ENCODE results near the gene MTFR2.
"Not testable (repeated sequence)": the region's sequence is repeated elsewhere in the genome, so short reads cannot be mapped to it uniquely, and the experiment has no call there.

The MTFR2 gene

DNA sequence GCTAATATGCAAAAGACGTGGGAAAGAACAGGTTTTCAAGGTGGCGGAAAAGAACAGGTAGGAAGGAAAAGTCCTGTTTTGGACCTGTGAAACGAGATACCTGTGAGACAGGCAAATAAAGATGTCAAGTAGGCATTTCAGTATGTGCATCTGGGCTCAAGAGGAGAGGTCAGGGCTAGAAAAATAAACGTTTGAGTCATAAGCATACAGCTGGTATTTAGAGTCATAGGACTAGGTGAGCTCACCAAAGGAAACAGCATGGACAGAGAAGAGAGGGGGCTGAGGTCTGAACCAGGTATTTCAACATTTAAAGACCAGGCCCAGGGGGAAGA is 14.9 kb downstream of the MTFR2 start:
- no peak for DNase-seq (ENCODE audit: low read depth in 2 of 2)

DNA sequence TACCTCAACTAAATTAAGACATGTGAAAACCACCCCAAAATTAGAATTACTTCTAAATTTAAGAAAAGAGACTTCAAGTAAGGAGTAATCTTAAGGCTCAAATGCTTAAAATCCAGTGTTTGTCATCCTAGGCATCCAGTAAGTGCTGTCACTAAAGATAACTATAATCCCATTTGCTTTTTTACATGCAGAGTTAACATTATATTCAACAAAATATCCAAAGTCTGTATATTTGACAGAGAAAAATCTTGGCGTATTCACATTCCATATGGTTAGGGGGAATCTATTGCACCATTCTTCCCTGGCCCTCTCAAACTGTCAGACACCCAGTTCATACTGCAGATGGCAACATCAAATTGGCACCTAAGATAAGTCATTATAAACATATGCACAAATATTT is 17.4 kb downstream of the MTFR2 start:
- DNase-seq (ENCODE audit: low read depth in 2 of 2): no peak

- no peak for DNase-seq (ENCODE audit: low read depth in 2 of 2)
These were observed 19.8 kb downstream of the MTFR2 start for GRCh38 chr6:136230219-136230853.

GRCh38 chr6:136228814-136229213 is 21.3 kb downstream of the MTFR2 start:
- no peak for DNase-seq (ENCODE audit: low read depth in 2 of 2)

DNA sequence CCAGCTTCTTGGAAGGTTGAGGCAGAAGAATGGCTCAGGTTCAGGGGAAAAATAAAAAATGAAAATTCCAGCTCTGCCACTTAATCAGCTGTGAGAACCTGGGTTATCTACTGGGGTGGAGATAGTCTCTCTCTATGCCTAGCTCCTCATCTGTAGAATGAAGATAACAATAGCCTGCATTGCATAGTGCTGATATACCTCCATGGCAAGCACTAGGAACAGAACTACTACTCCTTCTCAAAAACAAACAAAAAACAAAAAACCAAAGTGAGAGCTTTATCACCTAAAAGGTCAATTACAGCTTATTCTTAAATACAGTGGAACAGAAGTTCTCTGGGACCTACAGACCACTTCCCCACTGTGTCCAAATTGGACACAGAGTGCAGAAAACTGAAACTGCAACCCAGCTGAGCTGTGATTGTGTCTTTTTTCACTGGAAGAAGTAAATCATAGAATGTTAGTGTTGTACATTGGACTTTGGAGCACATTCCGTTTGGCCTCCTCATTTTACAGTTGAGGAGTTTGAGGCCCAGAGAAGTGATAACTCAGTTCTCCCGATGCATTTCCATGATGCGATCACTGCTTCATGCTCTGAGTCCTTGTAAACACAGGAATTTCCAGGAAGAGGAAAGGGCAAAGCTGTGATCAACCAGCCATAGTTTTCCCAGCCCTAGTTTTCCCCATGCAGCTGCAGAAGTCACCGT is 23.3 kb downstream of the MTFR2 start:
- no peak for DNase-seq (ENCODE audit: low read depth in 2 of 2)

DNA sequence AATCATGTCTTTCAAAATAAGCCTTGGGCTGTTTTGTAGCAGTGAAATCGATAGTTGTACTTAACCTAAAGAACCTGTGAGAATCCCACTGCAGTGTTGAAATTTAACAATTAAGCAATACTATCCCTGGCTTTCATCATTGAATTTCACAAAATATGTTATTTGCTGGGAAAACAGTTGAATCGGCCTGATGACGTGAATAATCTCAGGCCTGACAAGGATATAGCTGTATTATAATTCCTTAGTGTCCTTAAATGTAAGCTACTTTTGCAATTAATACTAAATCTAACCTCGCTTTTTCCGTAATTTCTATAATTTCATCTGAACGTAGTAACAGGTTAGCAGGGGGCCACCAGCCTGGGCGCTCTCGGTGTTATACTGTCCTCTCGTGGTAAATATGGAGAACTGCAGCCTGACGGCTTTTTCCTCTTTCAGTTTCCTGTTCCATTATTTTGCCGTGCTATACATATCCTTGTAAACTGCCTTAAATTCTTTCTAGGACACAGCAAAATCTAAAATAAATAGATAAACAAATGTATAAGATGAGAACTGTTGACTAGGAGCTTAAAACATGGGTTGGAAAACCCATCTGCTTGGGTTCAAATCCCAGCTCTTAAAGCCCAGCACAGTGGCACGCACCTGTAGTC is 24.0 kb downstream of the MTFR2 start:
- peak; percentile 20 to 36 for DNase-seq (ENCODE audit: low read depth in 2 of 2)

DNA sequence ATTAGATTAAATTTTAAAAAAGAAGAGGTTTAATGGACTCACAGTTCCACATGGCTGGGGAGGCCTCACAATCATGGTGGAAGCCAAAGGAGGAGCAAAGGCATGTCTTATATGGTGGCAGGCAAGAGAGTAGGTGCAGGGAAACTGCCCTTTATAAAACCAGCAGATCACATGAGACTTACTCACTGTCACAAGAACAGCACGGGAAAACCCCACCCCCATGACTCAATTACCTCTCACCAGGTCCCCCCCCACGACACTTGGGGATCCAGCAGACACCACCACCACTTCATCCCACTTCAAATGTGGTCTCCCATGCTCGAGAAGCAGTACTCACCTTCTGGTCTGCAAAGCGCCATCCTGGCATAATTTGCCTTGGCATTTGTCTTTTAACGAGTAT is 24.6 kb downstream of the MTFR2 start:
- no peak for DNase-seq (ENCODE audit: low read depth in 2 of 2)

DNA sequence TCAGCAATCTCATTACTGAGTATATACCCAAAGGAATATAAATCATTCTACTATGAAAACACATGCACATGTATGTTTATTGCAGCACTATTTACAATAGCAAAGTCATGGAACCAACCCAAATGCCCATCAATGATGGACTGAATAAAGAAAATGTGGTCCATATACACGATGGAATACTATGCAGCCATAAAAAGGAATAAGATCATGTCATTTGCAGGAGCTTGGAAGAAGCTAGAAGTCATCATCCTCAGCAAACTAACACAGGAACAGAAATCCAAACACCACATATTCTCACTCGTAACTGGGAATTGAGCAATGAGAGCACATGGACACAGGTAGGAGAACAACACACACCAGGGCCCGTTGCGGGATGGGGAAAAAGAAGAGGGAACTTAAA is 25.1 kb downstream of the MTFR2 start:
- not testable (repeated sequence) for DNase-seq (ENCODE audit: low read depth in 2 of 2)

DNA sequence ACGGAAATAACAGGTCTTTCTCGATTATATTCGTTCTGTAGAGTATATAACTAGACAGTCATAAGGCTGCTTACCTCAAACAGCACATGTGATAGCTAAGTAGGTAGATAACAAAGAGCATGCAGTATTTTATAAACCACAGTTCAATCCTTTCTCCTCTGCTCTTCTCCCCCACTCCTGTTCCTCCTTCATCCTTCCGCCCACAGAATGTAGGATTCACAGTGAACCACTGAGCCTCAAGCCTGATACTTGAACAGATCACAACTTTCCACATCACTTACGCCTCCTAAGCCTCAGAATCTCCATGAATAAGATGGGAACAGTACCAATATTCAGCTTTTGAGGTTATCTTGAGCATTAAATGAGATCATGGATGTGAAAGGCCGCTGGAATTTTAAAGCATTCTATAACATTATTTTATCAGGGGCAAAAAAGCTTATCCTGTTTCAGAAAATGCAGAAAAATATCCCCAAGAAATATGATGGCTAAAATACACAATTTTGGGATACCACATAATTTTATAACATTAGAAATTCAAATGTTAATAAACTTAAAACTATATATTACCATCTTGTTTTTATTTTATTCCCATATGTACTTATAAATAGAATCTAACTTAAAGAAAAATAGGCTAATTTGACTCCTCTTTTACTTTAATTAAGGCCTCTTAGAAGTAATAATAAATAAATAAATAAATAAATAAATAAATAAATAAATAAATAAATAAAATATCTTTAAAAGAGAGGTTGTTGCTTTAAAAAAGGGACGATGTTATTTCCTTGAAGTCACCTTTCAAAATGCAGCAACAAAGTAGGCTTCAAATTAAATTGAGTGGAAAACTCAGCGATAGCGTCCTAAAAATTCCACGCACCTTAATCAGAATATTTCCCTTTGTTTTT is 33.4 kb downstream of the MTFR2 start:
- DNase-seq (ENCODE audit: low read depth in 2 of 2): no peak

GRCh38 chr6:136213853-136214252 is 36.3 kb downstream of the MTFR2 start:
- no peak for DNase-seq (ENCODE audit: low read depth in 2 of 2)

DNA sequence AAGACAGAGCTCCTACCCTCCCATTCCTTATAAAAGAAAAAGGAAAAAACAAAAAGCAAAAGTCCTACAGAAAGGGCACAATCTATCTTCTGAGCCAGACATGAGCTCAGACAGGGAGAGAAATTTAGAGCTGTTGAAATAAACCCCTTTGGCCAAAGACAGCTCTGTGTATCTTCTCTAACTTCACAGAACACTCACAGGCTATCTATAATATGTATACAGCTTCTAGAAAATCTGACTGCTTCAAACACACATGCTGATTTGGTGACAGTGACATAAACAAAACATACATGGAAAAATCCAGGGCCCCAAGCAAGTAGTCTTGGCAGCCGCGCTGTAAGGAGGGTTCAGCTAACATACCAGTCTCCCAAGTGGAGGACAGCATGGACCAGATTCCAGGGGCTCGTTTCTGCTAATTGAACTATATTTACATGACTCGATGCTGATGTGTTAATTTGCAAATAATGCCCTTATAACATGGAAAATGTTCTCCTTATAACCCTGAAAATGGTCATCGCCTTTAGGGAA is 37.0 kb downstream of the MTFR2 start:
- DNase-seq (ENCODE audit: low read depth in 2 of 2): no peak

DNA sequence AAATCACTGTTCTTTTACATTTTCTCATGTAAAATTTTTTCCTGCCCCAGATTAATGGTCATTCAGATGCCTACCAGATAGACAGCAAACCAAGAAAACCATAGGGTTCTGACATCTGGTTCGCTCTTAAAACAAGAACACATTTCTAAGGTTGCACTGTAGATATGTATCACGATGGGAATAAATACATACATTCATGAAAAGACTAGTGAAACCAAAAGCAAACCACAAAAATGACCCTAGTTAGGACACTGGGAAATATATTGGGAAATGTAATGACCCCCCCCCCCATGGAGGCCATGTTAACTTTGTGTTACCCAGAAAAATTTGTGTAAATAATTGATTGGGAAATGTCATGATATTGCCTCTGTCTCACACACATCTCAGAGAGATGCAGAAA is 37.5 kb downstream of the MTFR2 start:
- no peak for DNase-seq (ENCODE audit: low read depth in 2 of 2)

- no peak for DNase-seq (ENCODE audit: low read depth in 2 of 2)
These were observed 39.5 kb downstream of the MTFR2 start for GRCh38 chr6:136210398-136211165.

DNA sequence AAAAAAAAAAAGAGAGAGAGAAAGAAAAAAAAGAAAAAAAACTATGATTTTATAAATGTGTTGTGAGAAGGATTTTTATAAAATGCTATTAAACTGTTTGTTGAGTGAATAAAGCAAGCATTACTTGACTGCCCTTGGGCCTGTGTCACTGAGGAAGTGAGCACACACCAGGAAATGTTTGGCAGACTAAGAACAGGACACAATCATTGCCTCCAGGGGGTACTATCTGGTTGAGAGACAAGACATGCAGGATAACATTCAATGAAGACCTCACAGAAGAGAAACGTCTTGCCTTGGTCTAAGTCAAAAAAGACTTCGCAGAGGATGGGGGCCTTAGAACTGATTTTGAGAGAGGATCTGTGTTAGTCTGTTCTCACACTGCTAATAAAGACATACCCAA is 40.6 kb downstream of the MTFR2 start:
- DNase-seq (ENCODE audit: low read depth in 2 of 2): no peak

DNA sequence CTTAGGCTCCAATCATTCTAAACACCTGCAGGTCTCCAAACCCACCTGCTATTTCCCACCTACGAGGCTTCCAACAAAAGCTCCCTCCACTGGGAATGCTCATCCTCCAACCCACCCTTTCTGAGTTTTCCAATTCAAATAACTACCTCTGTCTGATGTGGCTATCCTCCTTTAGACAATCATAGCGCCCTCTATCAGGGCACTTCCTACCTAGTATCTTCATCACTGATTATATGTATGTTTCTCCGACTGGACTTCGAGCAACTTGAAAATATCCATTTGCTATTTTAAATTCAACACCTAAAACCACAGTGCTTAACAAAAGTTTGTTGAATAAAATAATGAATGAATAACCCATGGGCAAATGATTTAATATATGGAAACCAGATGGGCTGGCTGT is 41.3 kb downstream of the MTFR2 start:
- DNase-seq (ENCODE audit: low read depth in 2 of 2): no peak

DNA sequence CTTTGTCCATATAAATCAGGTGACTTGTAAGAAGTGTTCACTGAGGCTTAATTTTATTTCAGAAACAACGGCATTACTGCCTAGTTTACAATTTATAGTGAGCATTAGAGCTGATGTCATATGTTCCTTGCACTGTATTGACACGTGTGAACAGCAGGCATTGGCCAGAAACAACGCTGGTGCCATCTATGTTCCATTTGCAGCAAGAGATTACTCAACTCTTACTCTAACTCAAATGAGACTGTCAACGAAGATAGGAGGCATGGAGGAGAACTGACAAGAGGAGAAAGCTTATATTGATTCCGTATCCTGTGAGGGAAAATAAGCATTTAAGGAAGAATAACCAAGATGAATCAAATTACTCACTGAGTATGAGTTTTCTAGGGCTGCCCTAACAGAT is 48.4 kb downstream of the MTFR2 start:
- DNase-seq (ENCODE audit: low read depth in 2 of 2): no peak

DNA sequence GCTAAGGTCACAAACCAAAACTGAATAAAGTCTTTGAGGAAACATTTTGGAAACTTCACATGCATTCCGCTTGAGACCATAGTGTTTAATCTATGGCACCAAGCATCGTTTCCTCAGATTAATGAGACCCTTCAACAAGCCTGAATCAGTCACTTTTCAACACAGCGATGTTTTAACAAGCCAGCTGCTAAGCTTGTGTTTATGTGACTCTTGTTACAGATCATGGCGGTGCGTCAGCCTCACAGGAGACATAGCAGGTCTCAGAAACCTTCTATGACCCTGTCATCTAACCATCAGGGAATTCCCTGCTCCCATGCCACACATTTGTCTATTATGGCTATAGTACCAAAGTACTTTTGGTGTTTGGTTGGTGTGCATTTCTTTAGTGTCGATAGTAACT is 57.2 kb downstream of the MTFR2 start:
- no peak for DNase-seq (ENCODE audit: low read depth in 2 of 2)

DNA sequence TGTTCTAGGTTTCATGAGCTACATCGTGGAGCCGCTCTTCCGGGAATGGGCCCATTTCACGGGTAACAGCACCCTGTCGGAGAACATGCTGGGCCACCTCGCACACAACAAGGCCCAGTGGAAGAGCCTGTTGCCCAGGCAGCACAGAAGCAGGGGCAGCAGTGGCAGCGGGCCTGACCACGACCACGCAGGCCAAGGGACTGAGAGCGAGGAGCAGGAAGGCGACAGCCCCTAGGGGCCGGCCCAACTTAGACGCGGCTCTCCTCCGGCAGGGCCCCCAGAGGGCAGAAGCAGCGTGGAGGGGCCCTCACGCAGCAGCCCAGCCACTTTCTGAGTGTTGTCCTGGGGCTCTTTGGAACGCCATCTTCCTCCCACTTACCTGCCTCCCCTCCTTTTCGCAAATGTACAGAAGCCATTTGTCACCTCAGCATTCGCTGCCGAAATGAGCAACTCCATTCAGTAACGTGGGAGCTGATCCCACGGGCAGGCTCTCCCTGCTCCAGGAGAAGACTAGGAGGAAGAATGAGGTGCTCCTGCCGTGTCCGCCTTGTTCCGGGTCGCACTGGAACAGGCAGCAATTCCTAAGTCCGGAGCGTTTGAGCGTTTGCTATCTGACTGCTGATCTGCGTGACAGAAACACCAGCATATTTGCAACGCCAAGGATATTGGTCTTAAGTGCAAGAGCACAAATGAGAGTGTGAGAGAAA is 58.4 kb downstream of the MTFR2 start:
- no peak for DNase-seq (ENCODE audit: low read depth in 2 of 2)

DNA sequence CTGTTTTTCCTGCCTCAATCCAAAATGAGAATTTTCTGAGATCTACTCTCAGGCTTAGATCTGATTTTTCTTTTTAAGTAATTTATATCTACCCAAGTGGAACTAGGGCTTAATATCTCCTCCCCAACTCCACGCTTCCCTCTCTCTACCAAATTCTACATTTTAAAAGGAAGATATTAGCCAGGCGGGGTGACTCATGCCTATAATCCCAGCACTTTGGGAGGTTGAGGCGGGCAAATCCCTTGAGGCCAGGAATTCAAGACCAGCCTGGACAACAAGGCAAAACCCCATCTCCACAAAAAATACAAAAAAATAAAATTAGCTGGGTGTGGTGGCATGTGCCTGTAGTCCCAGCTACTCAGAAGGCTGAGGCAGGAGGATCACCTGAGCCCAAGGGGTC is 61.0 kb downstream of the MTFR2 start:
- DNase-seq (ENCODE audit: low read depth in 2 of 2): no peak

- DNase-seq (ENCODE audit: low read depth in 2 of 2): no peak
These were observed 61.6 kb downstream of the MTFR2 start for GRCh38 chr6:136188486-136188885.

GRCh38 chr6:136186363-136186762 is 63.7 kb downstream of the MTFR2 start:
- no peak for DNase-seq (ENCODE audit: low read depth in 2 of 2)
